Body of pancreas (tissue), 4 donors: ENCODE results near the gene LCE2D.

Experiments used
- POLR2A ChIP-seq, 3 donors: fragments of 450-650 bp; IDR thresholded peaks; one replicate each; pipeline ENCODE4 v1.6.1; 2016; ENCODE audit warnings: antibody characterized with exemption in 3 of 3, mild to moderate bottlenecking in 2 of 3
- TF ChIP-seq, protein P1 (sequence below), 7 experiments: fragments of 450-650 bp in 4 of 7; fragments of 200-600 bp in 3 of 7; sonication (generic) in 3 of 7; IDR thresholded peaks; one replicate each; pipeline ENCODE4 v1.5.1; 2016 to 2019; ENCODE audit warnings: antibody characterized with exemption in 7 of 7

DNA sequence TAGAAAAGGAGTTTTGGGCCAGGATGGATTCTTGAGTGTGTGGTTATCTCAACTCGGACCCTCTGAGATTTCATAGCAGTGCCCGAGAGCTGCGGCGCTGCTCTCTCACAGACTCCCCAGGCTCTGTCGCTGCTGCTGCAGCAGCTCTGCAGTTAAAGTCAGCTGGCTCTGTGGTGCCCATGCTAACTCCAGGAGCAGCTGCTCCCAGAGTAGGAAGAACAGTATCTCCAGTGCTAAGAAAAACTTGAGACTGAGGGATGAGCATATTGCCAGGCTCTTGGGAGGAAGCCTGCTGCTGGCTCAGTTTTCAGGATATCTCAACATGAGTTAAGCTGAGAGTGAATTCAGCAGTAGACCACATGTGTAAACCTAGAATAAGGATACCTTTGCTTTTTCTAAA is 4.5 kb downstream of the LCE2D start:
- no peak for TF ChIP-seq POLR2A (IDR thresholded peaks at IDR 0.05)
- TF ChIP-seq, protein P1, sequence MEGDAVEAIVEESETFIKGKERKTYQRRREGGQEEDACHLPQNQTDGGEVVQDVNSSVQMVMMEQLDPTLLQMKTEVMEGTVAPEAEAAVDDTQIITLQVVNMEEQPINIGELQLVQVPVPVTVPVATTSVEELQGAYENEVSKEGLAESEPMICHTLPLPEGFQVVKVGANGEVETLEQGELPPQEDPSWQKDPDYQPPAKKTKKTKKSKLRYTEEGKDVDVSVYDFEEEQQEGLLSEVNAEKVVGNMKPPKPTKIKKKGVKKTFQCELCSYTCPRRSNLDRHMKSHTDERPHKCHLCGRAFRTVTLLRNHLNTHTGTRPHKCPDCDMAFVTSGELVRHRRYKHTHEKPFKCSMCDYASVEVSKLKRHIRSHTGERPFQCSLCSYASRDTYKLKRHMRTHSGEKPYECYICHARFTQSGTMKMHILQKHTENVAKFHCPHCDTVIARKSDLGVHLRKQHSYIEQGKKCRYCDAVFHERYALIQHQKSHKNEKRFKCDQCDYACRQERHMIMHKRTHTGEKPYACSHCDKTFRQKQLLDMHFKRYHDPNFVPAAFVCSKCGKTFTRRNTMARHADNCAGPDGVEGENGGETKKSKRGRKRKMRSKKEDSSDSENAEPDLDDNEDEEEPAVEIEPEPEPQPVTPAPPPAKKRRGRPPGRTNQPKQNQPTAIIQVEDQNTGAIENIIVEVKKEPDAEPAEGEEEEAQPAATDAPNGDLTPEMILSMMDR (IDR thresholded peaks at IDR 0.05), result no peak
